NCI-H748 (cell line): ENCODE measurements around the gene PKN3.
"Not testable (repeated sequence)": the region's sequence is repeated elsewhere in the genome, so short reads cannot be mapped to it uniquely, and the experiment has no call there.

ENCODE experiments used
- DNase-seq: peaks from one replicate; lab custom pipeline; 2025; ENCODE audit not compliant: unreplicated experiment; lab: John Stamatoyannopoulos, UW

PKN3 gene

DNA sequence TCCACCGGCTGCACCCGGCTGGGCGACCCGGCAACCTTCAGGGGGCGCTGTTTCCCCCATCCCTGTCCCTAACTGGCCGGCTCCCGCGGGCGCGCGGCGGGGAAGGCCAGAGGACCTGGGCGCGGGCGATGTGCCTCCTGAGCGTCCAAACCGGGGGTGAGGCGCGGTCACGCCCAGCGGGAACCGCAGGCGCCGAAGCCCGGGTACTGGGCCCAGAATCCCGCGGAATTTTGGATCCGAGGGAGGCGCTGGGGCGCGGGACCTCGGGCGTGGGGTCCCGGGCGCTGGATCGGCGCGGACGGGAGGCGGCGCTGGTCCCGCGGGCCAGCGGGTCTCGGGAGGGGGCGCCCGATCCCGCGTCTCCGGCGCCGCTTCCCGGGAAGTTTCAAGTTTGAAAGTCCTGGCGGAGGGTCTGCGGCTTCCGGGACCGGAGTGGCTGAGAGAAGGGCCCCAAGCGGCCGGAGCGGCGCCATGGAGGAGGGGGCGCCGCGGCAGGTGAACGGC is at the start of gene PKN3:
Gene PKN3, plus strand, starts transcription at position 59 of the 504 bp plus-strand sequence. Its CDS starts 413 bp downstream, at position 472.
- DNase-seq, result peak; percentile 89

DNA sequence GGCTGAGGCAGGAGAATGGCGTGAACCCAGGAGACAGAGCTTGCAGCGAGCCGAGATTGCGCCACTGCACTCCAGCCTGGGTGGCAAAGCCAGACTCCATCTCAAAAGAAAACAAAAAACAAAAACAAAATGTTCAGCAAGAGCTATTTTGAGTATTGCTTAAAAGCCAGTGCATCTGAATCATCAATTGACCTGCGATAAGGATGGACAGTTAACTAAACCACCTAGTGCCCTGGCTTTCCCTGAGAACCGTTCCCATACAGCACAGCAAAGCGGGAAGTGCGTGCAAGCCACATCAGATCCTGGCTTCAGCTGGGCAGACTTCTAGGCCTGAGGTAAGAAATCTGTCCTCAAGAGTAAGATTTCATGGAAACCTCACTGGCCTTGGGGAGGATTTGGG is 48.4 kb upstream of the PKN3 start:
- DNase-seq, result no peak

GRCh38 chr9:128654481-128654880 is 47.8 kb upstream of the PKN3 start:
- no peak for DNase-seq

GRCh38 chr9:128656416-128657343 is 45.6 kb upstream of the PKN3 start, which contains the start of gene DYNC2I2:
Gene DYNC2I2 (minus strand): TSS chr9:128656847. CDS start chr9:128656726, 121 bp downstream.
- DNase-seq, result peak; percentile 96

GRCh38 chr9:128657344-128657704 is 45.0 kb upstream of the PKN3 start:
- no peak for DNase-seq

- DNase-seq, result no peak
These were observed 44.5 kb upstream of the PKN3 start for GRCh38 chr9:128657796-128658195.

DNA sequence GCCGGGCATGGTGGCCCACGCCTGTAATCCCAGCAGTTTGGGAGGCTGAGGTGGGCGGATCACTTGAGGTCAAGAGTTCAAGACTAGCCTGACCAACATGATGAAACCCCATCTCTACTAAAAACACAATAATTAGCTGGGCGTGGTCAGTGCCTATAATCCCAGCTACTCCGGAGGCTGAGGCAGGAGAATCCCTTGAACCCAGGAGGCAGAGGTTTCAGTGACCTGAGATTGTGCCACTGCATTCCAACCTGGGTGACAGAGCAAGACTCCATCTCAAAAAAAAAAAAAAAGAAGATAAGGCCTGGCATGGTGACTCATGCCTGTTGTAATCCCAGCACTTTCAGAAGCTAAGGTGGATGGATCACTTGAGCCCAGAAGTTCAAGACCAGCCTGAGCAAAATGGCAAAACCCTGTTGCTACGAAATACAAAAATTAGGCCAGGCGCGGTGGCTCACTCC is 35.8 kb upstream of the PKN3 start:
- DNase-seq, result not testable (repeated sequence)

DNA sequence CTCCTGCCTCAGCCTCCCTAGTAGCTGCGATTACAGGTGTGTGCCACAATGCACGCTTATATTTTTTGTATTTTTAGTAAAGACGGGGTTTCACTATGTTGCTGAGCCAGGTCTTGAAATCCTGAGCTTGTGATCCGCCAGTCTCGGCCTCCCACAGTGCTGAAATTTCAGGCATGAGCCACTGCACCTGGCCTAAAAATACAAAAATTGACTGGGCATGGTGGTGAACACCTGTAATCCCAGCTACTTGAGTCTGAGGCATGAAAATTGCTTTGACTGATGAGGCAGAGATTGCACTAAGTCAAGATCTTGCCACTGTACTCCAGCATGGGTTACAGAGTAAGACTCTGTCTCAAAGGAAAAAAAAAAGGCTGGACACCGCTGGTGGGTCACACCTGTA is 32.5 kb upstream of the PKN3 start:
- no peak for DNase-seq

DNA sequence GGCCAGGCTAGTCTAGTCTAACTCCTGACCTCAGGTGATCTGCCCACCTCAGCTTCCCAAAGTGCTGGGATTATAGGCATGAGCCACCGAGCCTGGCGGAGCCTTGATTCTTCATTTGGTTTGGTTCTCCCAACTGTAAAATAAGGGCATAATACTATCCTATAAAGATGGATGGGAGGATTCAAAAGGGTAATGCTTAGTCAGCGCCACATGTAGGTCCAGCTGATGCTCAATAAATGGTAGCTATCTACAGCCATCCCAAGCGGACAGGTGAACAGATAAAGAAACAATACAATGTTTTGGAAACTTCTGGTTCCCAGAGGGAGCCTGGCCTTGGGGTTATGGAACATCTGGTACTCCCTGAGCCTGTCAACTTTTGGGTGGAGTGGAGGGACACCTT is 26.9 kb upstream of the PKN3 start:
- DNase-seq, result no peak

GRCh38 chr9:128677794-128678193 is 24.5 kb upstream of the PKN3 start:
- no peak for DNase-seq

GRCh38 chr9:128683340-128684064 is 18.8 kb upstream of the PKN3 start:
- no peak for DNase-seq

GRCh38 chr9:128684065-128684324 is 18.3 kb upstream of the PKN3 start:
- no peak for DNase-seq

GRCh38 chr9:128684325-128685199 is 17.7 kb upstream of the PKN3 start:
- no peak for DNase-seq

DNA sequence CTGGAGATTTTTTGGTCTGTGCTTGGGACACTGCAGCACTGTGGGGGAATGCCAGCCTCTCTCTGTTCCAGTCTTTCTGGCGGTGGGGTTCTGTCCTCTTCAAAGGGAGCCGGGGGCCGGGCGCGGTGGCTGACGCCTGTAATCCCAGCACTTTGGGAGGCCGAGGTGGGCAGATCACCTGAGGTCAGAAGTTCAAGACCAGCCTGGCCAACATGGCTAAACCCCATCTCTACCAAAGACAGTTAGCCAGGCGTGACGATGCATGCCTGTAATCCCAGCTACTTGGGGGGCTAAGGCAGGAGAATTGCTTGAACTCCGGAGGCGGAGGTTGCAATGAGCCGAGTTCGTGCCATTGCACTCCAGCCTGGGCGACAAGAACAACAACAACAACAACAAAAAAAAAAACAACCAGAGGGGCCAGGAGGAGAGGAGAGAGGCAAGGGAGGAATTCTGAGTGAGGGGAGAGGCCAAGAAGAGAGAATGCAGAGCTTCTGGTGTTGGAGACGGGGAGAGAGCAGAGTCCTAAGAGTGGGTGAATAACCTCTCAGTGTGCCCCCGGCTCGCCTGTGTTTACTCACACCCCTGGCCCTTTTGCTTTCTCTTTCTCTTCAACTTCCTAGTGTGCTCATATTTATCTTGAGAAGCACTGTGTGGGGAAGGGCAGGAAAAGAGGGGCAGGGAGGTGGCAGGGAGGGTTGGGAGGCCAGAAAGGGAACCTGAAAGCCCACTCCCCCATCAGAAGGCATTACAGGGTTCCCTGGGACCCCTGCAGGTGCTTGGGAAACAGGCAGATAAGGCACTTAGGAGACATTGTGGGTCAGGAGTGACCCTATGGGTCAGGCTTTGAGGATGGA is 16.4 kb upstream of the PKN3 start:
- no peak for DNase-seq

DNA sequence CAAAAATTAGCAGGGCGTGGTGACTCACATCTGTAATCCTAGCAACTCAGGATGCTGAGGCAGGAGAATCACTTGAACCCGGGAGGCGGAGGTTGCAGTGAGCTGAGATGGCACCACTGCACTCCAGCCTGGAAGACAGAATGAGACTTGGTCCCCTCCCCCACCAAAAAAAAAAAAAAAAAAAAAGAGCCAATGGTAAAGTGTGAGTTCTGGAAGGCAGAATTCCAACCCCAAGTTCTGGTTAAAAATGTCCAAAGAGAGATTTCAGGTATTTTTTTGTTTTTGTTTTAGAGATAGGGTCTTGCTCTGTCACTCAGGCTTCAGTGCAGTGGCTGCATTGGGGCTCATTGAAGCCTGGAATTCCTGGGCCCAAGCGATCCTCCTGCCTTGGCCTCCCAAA is 14.8 kb upstream of the PKN3 start:
- DNase-seq, result no peak

GRCh38 chr9:128688501-128689292 is 13.6 kb upstream of the PKN3 start, which contains the start of gene SET:
Gene SET (plus strand): TSS chr9:128689222. CDS start chr9:128689583, 361 bp downstream.
- DNase-seq, result peak; percentile 95

DNA sequence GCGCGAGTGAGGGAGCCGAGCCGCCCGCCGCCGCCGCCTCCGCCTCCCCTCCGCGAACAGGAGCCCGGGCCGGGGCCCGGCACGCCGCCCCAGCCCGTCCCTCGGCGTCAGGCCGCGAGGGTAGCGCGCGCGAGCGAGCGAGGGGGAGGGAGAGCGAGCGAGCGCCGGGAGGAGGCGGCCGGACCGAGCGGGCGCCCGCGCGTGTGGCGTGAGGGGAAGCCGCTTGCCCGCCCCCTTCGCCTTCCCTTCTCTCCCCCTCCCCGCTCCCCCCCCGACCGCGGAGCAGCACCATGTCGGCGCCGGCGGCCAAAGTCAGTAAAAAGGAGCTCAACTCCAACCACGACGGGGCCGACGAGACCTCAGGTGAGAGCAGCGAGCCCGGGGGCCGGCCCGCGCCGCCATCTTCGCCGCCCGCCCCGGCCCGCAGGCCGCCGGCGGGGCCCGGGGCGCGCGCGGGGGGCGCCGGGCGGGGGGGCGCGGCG is 13.0 kb upstream of the PKN3 start:
- peak; percentile 77 for DNase-seq

DNA sequence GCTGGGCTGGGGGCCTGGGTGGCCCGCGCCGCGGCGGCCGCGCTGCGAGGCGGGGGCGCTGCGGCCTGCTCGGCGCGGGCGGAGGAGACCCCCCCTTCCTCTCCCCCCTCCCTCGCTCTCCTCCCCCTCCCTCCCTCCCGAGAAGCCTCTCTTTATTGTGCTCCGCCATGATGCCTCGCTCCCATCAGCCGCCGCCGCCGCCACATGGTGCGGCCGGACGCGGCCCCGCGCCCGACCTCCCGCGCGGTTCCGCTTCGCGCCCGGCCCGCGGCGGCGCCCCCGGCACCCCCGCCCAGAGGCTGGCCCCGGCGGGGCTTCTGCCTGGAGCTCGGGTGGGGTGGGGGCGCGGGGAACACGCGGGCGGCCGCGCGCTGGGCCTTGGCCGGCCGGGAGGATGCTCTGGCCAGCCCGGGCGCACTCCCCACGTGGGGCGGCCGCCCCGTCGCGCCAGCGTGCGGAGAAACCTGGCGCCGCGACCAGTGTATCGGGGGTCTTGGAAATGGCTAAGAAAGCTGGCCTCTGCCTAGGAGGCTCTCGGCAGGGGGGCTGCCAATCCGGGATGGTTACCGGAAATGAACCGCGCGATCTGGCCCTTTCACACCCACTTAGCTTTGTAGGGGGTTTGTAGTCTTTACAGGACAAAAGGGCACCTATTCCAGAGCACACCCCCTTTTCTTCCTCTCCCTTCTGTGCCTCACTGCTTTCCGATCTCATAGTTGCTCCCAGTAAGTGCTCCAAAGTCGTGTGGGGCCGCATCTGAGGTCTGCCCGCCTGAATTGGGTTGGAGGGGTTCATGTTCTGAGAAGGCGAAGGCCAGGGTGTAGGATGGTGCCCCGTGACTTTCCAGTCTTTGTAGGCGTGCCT is 12.3 kb upstream of the PKN3 start:
- DNase-seq, result peak; percentile 68
